PFSK-1 (cell line): ENCODE data around the gene NDUFB4.

Source experiments
- FOXP2 ChIP-seq: optimal IDR thresholded peaks from 2 replicates; pipeline ENCODE3; 2011; ENCODE audit warnings: borderline replicate concordance, control low read depth, inconsistent platforms; ENCODE audit not compliant: insufficient read depth; ENCODE audit errors: extremely low read length, extremely low read depth
- POLR2AphosphoS5 ChIP-seq: IDR thresholded peaks from 2 replicates; pipeline ENCODE4 v1.6.1; 2012; ENCODE audit warnings: low read depth, mild to moderate bottlenecking, control low read depth, low read length, moderate library complexity
- REST ChIP-seq, 2 experiments: IDR thresholded peaks; 2 replicates each; pipeline versions ENCODE4 v1.6.1 to v1.8.0; 2011 to 2012; ENCODE audit warnings: low read depth in 2 of 2, low read length in 2 of 2, control low read depth in 1 of 2, inconsistent platforms in 1 of 2, mild to moderate bottlenecking in 1 of 2, moderate library complexity in 1 of 2; ENCODE audit not compliant: insufficient read depth in 1 of 2
- SIN3A ChIP-seq: IDR thresholded peaks from 2 replicates; pipeline ENCODE4 v1.6.1; 2012; ENCODE audit warnings: mild to moderate bottlenecking, low read length, moderate library complexity, borderline replicate concordance; ENCODE audit not compliant: insufficient read depth
- TAF1 ChIP-seq: IDR thresholded peaks from 2 replicates; pipeline ENCODE4 v1.6.1; 2012; ENCODE audit warnings: low read length, control low read depth, borderline replicate concordance; ENCODE audit not compliant: insufficient read depth

The NDUFB4 gene

GRCh38 chr3:120572027-120572426 lies 24.1 kb upstream of the NDUFB4 start:
- TF ChIP-seq POLR2AphosphoS5 = no peak
- no peak for TF ChIP-seq FOXP2
- no peak for TF ChIP-seq SIN3A
- TF ChIP-seq TAF1 = no peak
- no peak for TF ChIP-seq REST (IDR thresholded peaks at IDR 0.05; ENCODE audit: insufficient read depth in 1 of 2, low read depth in 2 of 2, low read length in 2 of 2)

- no peak for TF ChIP-seq FOXP2
- TF ChIP-seq POLR2AphosphoS5 = no peak
- no peak for TF ChIP-seq SIN3A
- no peak for TF ChIP-seq REST (IDR thresholded peaks at IDR 0.05; ENCODE audit: insufficient read depth in 1 of 2, low read depth in 2 of 2, low read length in 2 of 2)
Observed at GRCh38 chr3:120587332-120587975, 8.7 kb upstream of the NDUFB4 start.

GRCh38 chr3:120595788-120596115 lies 384 bp upstream of the NDUFB4 start:
- TF ChIP-seq FOXP2 (no peak), POLR2AphosphoS5 (peak; percentile 78; the same call in 1 of the 2 replicates)

- TF ChIP-seq POLR2AphosphoS5 (no peak), SIN3A (no peak), REST (IDR thresholded peaks at IDR 0.05; ENCODE audit: insufficient read depth in 1 of 2, low read depth in 2 of 2, low read length in 2 of 2) (no peak), FOXP2 (no peak), TAF1 (no peak)
Observed at GRCh38 chr3:120596853-120597223, 702 bp downstream of the NDUFB4 start.

- no peak for TF ChIP-seq POLR2AphosphoS5
- no peak for TF ChIP-seq TAF1
- no peak for TF ChIP-seq SIN3A
- TF ChIP-seq REST (IDR thresholded peaks at IDR 0.05; ENCODE audit: insufficient read depth in 1 of 2, low read depth in 2 of 2, low read length in 2 of 2) = no peak
- TF ChIP-seq FOXP2 = no peak
Observed at GRCh38 chr3:120597445-120598049, 1.4 kb downstream of the NDUFB4 start.
